HT-29 (cell line): Measurements from ENCODE around the gene POFUT2. TPM values are rescaled to one million over a fixed set of nuclear protein-coding genes. Genes with fewer than 3 reads are reported as not detected.

Experiments
- DNase-seq: peaks from one replicate; pipeline ENCODE4 v3.0.0-alpha.2; 2015; ENCODE audit warnings: low spot score
- total RNA-seq: library from RNA; depleted of rRNA; stranded (reverse); fragments of >200 nt; shearing (Covaris generic); gene quantifications from 2 replicates; pipeline ENCODE4 v1.2.3, GENCODE V29; 2014

The POFUT2 gene
- total RNA-seq, 1 experiment from 2014 or later: 19.3 TPM

GRCh38 chr21:45250914-45251634 lies 36.6 kb downstream of the POFUT2 start:
- DNase-seq: no peak

- DNase-seq: no peak
Measured at GRCh38 chr21:45250272-45250671, 37.4 kb downstream of the POFUT2 start.

- no peak for DNase-seq
Measured at GRCh38 chr21:45249626-45250025, 38.1 kb downstream of the POFUT2 start.

DNA sequence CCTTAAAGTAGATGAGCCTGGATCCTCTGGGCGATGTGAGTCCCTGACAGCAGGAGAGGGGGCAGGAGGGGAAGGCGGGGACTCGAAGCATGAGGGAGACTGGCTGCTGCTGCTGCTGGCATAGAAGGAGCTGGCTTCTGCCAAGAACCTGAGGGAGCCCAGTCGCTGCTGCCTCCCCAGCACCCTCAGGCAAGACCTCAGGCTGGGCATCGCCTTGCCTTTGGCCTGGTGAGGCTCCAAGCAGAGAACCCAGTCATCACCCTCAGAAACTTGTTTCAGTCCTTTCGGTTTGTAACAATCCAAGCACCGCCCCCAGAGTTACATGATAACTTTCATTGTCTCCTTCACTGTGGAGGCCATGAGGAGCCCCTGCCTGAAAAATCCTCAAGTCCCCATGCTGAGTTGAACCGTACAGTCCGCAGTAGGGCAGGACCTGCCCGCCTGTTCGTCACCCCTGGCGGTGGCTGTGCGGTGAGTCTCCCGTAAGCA lies 38.8 kb downstream of the POFUT2 start:
- no peak for DNase-seq

GRCh38 chr21:45248301-45248892 lies 39.3 kb downstream of the POFUT2 start:
- no peak for DNase-seq

GRCh38 chr21:45246386-45247320 lies 41.0 kb downstream of the POFUT2 start:
- DNase-seq: no peak

DNA sequence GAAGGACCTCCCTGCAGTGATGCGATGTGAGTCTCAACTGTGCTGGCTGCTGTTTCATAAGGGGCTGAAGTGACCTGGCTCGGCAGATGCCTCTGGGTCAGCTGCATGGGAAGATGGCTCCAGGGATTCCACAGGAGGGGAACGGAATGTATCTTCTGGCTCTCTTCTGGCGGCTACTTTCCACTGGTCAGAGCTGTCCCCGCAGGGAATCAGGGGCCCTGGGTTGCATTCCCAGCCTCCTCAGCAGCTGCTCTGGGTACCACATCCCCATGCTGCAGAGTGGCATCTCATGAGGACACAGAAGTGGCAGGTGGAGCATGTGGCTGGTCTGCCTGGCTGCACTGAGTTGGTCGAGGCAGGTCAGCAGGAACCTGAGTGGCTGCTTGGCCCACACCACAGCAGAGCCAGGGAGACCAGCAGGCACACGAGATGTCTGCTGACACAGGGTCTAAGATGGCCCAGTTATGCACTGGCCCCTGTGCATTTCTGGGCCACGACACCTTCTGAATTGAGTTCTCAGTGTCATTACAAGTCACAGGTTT lies 42.8 kb downstream of the POFUT2 start:
- no peak for DNase-seq

DNA sequence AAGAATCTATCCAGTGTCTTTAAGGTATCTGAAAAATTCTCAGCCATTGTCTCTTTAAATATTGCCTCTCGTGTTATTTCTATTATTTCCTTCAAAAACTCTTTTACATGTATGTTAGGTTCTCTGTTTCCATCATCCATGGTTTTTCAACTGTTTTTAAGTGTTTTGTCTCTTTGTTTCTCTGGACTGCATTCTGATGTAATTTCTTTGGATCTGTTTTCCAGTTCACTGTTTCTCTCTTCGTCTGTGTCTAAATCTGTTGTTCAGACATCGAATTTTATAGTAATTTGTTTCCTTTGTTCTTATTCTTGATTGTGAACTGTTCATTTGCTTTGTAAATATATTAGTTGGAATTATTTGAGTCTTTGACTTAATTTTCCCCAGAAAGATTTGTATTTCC lies 44.1 kb downstream of the POFUT2 start:
- no peak for DNase-seq

- no peak for DNase-seq
Measured at GRCh38 chr21:45241357-45241756, 46.3 kb downstream of the POFUT2 start.

- DNase-seq: no peak
Measured at GRCh38 chr21:45237401-45237800, 50.3 kb downstream of the POFUT2 start.

- peak; percentile 52 for DNase-seq
Measured at GRCh38 chr21:45236481-45236880, 51.2 kb downstream of the POFUT2 start.

- DNase-seq: no peak
Measured at GRCh38 chr21:45235488-45235887, 52.2 kb downstream of the POFUT2 start.

DNA sequence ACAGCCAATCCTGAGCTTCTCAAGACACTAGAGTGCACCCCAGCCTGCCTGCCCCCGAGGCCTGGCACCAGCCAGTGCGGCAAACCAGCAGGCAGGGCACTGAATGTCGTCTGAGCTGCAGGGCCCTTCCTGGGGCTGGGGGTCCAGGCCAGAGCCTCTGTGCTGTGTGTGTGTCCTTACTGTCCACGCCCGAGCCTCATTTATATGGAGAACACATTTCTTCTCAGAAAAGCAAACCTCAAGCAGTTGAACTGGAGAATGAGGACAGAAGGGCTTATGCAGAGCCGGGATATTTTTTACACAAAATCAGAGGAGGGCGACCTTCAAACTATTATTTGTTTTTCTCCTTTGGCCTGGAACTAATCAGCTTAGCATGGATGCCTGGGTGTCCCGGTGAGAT lies 52.7 kb downstream of the POFUT2 start:
- no peak for DNase-seq

DNA sequence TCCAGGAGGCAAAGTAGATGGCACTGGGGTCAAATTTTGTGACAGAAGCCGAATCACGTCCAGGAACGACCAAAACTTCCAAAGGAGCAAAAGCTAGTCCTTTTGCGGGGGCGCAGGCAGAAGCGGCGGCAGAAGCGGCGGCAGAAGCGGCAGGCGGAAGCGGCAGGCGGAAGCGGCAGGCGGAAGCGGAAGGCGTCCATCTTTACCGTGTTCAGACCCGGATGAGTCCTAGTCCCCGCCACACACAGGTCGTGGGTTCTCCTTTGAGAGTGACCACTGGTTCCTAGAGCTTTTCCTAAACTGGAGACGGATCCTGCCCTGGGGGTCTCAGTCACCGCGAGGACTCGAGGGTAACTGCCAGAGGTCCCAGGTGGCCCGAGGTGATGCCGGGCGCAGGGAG lies 53.6 kb downstream of the POFUT2 start:
- no peak for DNase-seq

DNA sequence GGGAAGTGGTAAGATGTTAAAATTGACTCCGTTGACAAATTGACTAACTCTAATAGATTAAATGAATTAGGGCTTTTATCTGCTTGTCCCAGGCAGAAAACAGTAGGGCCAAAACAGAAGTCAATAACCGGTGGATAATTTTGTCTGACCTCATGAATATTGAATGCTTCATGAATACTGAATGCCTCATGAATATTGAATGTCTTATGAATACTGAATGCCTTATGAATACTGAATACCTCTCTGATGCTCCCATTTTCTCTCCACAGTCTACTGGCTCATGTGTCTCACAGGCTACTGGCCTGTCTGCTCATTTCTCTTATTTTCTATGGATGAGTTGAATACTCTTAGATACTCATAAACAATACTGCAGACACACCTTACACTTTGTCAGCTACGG lies 56.0 kb downstream of the POFUT2 start:
- DNase-seq: no peak

- no peak for DNase-seq
Measured at GRCh38 chr21:45228656-45229240, 58.9 kb downstream of the POFUT2 start.

DNA sequence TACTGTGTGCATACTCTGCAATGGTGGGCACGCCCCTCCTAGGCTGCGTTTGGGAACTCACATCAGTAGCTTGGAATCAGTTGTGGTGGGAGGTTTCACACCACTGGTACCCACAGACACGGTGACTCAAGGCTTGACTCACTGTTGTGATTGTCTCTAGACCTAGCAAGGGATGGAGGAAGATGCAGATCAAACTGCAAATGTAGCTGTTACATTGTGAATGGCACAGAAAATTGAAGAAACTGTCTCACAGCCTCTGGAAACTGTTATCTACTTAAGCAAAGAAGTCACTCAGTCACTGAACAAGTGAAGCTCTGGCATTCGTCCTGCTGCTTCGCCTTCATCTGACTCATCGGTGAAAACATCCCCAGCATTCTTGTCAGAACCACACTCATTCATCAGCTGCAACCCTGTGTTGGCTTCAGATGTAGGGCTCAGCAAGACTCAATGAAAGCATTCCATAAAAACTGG lies 59.5 kb downstream of the POFUT2 start:
- DNase-seq: peak; percentile 52

DNA sequence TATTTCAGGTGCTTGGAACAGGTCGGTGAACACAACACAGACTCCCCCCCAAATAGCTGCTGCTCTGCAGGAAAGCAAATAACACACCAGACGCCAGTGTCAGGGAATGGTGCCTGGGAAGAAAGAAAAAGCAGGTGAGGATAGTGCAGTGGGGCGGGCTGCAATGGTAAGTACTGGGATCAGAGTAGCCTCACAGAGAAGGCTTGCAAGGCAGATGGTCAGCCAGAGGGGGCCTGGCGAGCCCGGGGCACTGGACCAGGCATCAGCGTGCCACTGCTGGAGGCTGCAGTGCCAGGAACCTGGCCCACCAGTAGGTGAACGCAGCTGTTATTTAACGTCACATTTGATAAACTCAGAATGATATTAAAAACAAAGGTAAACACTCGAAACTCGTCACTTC lies 60.0 kb downstream of the POFUT2 start:
- no peak for DNase-seq

GRCh38 chr21:45226540-45227326 lies 61.0 kb downstream of the POFUT2 start:
- DNase-seq: no peak

DNA sequence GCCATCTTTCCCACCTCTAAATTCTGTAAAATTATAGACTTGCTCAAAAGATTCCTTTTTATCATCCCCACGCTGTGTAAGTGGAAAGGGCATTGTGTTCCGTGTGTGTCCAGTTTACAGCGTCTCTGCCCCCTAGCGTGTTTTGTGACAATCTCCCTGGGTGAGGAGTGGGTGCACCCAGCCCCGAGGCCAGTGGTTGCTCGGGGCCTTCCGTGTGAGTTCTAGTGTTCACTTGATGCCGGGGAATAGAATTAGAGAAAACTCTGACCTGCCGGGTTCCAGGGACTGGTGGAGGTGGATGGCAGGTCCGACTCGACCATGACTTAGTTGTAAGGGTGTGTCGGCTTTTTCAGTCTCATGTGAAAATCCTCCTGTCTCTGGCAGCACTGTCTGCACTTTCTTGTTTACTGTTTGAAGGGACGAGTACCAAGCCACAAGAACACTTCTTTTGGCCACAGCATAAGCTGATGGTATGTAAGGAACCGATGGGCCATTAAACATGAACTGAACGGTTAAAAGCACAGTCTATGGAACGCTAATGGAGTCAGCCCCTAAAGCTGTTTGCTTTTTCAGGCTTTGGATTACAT lies 61.9 kb downstream of the POFUT2 start:
- DNase-seq: no peak
